Measurements from ENCODE around the gene FOXC2.

DNA sequence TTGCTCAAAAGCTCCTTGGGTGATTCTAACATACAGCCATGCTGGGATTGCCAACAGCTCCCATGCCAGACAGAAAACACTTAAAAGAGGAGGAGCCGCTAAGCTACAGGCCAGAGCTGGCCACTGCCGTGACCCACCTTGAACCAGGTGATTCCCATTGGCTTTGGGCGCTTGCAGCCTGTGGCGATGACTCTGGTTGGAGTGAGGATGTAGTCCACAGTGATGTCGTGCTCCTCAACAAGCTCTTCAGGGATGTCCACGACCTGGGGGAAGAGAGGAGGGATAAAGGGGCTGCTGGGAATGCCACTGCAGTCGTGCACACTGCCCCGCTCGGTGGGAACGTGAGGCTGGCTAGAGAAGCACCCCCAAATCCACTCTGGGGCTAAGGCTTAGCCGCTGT, 25.1 kb upstream of the FOXC2 start:
- TF ChIP-seq EZH2phosphoT487 (IDR thresholded peaks at IDR 0.05; ENCODE audit: insufficient read depth, low read depth), result no peak
- no peak for TF ChIP-seq EZH2 (IDR thresholded peaks at IDR 0.05; ENCODE audit: insufficient read depth, poor library complexity, severe bottlenecking)

Measured in GM23248 (cell line).